ENCODE measurements around the gene MAP1B.

GRCh38 chr5:72159501-72159911 lies 52.2 kb downstream of the MAP1B start:
- no peak for TF ChIP-seq POLR2A (IDR thresholded peaks at IDR 0.05)
- TF ChIP-seq CTCF (IDR thresholded peaks at IDR 0.05 in 4 of 5, conservative IDR thresholded peaks at IDR 0.05 in 1 of 5), result no peak
